ENCODE measurements around the gene DMXL1.

DNA sequence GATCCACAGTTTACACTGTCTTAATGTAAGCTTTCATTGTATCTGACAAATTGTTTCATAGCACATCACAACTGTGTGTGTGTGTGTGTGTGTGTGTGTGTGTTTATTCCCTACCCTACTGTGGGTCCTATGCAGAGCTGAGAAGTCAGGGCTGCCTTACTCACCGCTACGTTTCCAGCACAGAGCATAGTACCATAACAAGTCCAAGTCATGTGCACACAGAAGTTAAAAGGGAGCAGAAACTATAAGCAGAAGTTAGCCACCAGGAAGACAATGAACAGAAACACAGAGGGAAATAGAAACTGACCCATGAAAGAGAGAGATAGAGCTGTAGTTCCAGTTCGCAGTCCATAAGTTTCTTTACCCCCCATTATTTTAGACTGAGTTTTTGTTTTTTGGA, 38.2 kb upstream of the DMXL1 start:
- TF ChIP-seq ZNF48 (tag by site-specific recombination; IDR thresholded peaks at IDR 0.05), result no peak
- TF ChIP-seq ZNF155 (tag by site-specific recombination; IDR thresholded peaks at IDR 0.05), result no peak
- no peak for TF ChIP-seq CTCF (tag by site-specific recombination; IDR thresholded peaks at IDR 0.05)
- no peak for TF ChIP-seq EGR2 (tag by site-specific recombination; IDR thresholded peaks at IDR 0.05; ENCODE audit: low read depth)
- TF ChIP-seq ZNF184 (tag by site-specific recombination; IDR thresholded peaks at IDR 0.05), result no peak
- no peak for TF ChIP-seq ZSCAN5A (tag by site-specific recombination; IDR thresholded peaks at IDR 0.05)
- TF ChIP-seq, protein P1, sequence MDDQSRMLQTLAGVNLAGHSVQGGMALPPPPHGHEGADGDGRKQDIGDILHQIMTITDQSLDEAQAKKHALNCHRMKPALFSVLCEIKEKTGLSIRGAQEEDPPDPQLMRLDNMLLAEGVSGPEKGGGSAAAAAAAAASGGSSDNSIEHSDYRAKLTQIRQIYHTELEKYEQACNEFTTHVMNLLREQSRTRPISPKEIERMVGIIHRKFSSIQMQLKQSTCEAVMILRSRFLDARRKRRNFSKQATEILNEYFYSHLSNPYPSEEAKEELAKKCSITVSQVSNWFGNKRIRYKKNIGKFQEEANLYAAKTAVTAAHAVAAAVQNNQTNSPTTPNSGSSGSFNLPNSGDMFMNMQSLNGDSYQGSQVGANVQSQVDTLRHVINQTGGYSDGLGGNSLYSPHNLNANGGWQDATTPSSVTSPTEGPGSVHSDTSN (CRISPR knock-in tag; IDR thresholded peaks at IDR 0.05), result no peak
- TF ChIP-seq HOXC10 (CRISPR knock-in tag; IDR thresholded peaks at IDR 0.05), result no peak
- TF ChIP-seq ZNF10 (tag by site-specific recombination; IDR thresholded peaks at IDR 0.05), result no peak

Measured in HEK293 (cell line).